ENCODE measurements around the gene KL. TPM values are rescaled to one million over a fixed set of nuclear protein-coding genes. Genes with fewer than 3 reads are reported as not detected.

The KL gene
- total RNA-seq, 1 experiment from 2014 or later: not detected

GRCh38 chr13:33106656-33107360 lies 90.6 kb downstream of the KL start:
- intact Hi-C loops (cut with micrococcal nuclease): no loop called here
- H2AFZ ChIP-seq (ENCODE audit: low read depth, low read length, poor library complexity, severe bottlenecking): no peak overlapping the region
- H4K20me1 ChIP-seq (ENCODE audit: insufficient read depth): no peaks in the 10 kb centered on the region
- no peaks in the 10 kb centered on the region for H3K9me3 ChIP-seq (ENCODE audit: control insufficient read depth in 1 of 2, insufficient read depth in 1 of 2, low read depth in 1 of 2, low read length in 2 of 2)
- DNase-seq (ENCODE audit: low read depth, low spot score) (no peak), ATAC-seq (no peak)
- CTCF ChIA-PET: no interaction called here
- H3K9me2 ChIP-seq (ENCODE audit: insufficient read depth): no peaks in the 10 kb centered on the region
- no peak overlapping the region for H3K4me2 ChIP-seq (ENCODE audit: low read length)
- no peaks in the 10 kb centered on the region for H3K27me3 ChIP-seq (ENCODE audit: insufficient read depth, low read length)
- no TSS peak for BruUV-seq (replicated peaks)
- peaks cover 0 to 9% of the 10 kb centered on the region in 2 experiments; a peak in 2 of 4 replicates for H3K4me1 ChIP-seq (ENCODE audit: control insufficient read depth in 1 of 2, insufficient read depth in 2 of 2, low read length in 2 of 2)
- no peaks in the 10 kb centered on the region for H3K79me2 ChIP-seq (ENCODE audit: insufficient read depth, low read length)
- H3K36me3 ChIP-seq (ENCODE audit: control insufficient read depth in 1 of 2, insufficient read depth in 2 of 2, low read length in 2 of 2): no peaks in the 10 kb centered on the region
- H3K27ac ChIP-seq (ENCODE audit: low read depth, low read length): no peak overlapping the region
- POLR2A ChIA-PET: no interaction called here
- H3K4me3 ChIP-seq (replicated peaks in 1 of 2; ENCODE audit: low read depth in 1 of 2, low read length in 2 of 2): no peak overlapping the region
- H3K9ac ChIP-seq (ENCODE audit: low read length): no peak overlapping the region
- no peak for TF ChIP-seq SRF (IDR thresholded peaks at IDR 0.05; ENCODE audit: low read depth)
- no peak for TF ChIP-seq SIN3A (IDR thresholded peaks at IDR 0.05; ENCODE audit: low read depth)
- TF ChIP-seq YY1 (IDR thresholded peaks at IDR 0.05; ENCODE audit: extremely low read depth, insufficient replicate concordance, low read depth, low read length): no peak
- TF ChIP-seq, protein P1, sequence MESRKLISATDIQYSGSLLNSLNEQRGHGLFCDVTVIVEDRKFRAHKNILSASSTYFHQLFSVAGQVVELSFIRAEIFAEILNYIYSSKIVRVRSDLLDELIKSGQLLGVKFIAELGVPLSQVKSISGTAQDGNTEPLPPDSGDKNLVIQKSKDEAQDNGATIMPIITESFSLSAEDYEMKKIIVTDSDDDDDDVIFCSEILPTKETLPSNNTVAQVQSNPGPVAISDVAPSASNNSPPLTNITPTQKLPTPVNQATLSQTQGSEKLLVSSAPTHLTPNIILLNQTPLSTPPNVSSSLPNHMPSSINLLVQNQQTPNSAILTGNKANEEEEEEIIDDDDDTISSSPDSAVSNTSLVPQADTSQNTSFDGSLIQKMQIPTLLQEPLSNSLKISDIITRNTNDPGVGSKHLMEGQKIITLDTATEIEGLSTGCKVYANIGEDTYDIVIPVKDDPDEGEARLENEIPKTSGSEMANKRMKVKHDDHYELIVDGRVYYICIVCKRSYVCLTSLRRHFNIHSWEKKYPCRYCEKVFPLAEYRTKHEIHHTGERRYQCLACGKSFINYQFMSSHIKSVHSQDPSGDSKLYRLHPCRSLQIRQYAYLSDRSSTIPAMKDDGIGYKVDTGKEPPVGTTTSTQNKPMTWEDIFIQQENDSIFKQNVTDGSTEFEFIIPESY (IDR thresholded peaks at IDR 0.05; ENCODE audit: extremely low read depth, insufficient replicate concordance, low read length): no peak
- TF ChIP-seq ZFX (IDR thresholded peaks at IDR 0.05): no peak
- TF ChIP-seq, protein P2, sequence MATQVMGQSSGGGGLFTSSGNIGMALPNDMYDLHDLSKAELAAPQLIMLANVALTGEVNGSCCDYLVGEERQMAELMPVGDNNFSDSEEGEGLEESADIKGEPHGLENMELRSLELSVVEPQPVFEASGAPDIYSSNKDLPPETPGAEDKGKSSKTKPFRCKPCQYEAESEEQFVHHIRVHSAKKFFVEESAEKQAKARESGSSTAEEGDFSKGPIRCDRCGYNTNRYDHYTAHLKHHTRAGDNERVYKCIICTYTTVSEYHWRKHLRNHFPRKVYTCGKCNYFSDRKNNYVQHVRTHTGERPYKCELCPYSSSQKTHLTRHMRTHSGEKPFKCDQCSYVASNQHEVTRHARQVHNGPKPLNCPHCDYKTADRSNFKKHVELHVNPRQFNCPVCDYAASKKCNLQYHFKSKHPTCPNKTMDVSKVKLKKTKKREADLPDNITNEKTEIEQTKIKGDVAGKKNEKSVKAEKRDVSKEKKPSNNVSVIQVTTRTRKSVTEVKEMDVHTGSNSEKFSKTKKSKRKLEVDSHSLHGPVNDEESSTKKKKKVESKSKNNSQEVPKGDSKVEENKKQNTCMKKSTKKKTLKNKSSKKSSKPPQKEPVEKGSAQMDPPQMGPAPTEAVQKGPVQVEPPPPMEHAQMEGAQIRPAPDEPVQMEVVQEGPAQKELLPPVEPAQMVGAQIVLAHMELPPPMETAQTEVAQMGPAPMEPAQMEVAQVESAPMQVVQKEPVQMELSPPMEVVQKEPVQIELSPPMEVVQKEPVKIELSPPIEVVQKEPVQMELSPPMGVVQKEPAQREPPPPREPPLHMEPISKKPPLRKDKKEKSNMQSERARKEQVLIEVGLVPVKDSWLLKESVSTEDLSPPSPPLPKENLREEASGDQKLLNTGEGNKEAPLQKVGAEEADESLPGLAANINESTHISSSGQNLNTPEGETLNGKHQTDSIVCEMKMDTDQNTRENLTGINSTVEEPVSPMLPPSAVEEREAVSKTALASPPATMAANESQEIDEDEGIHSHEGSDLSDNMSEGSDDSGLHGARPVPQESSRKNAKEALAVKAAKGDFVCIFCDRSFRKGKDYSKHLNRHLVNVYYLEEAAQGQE (IDR thresholded peaks at IDR 0.05; ENCODE audit: low read depth): no peak
- TF ChIP-seq EZH2phosphoT487 (IDR thresholded peaks at IDR 0.05; ENCODE audit: borderline replicate concordance): no peak
- no peak for TF ChIP-seq CBX3 (IDR thresholded peaks at IDR 0.05; ENCODE audit: low read depth)
- TF ChIP-seq, protein P3, sequence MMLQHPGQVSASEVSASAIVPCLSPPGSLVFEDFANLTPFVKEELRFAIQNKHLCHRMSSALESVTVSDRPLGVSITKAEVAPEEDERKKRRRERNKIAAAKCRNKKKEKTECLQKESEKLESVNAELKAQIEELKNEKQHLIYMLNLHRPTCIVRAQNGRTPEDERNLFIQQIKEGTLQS (IDR thresholded peaks at IDR 0.05): no peak
- TF ChIP-seq CEBPB (IDR thresholded peaks at IDR 0.05; ENCODE audit: low read depth): no peak
- TF ChIP-seq EZH2 (IDR thresholded peaks at IDR 0.05): no peak
- TF ChIP-seq POLR2AphosphoS5 (IDR thresholded peaks at IDR 0.05; ENCODE audit: low read depth, low read length): no peak
- TF ChIP-seq MAX (IDR thresholded peaks at IDR 0.05): no peak
- no peak for TF ChIP-seq EGR1 (IDR thresholded peaks at IDR 0.05; ENCODE audit: low read depth)
- no peak for TF ChIP-seq ZNF274 (IDR thresholded peaks at IDR 0.05; ENCODE audit: low read depth, low read length)
- RAD21 ChIA-PET (ENCODE audit: low non-redundant PET in 1 of 2, low total read pairs in 2 of 2, uncharacterized antibody in 2 of 2, unreplicated experiment in 2 of 2): no interaction called here

Data from HCT116 (cell line).